Panc1 (cell line): Measurements from ENCODE around the gene SYP. TPM values are rescaled to one million over a fixed set of nuclear protein-coding genes. Genes with fewer than 3 reads are reported as not detected.

Source experiments
- ATAC-seq: fragments of 200-7000 bp; cut with Tn5 transposase; 2 replicates; pipeline ENCODE4 v1.9.1; 2020; ENCODE audit warnings: mild to moderate bottlenecking, moderate library complexity
- BruUV-seq: library from RNA; stranded (reverse); fragments of 400-500 nt; replicated peaks from 2 replicates; lab custom pipeline; 2021; lab: Mats Ljungman, UMichigan
- CTCF ChIA-PET: fragments of 300-600 bp; sonication (Branson Sonifier 250); formaldehyde crosslinking; loops from one replicate; lab custom pipeline; 2022; ENCODE audit warnings: antibody characterized with exemption; lab: Charles Lee
- POLR2A ChIA-PET: fragments of 300-600 bp; sonication (Branson Sonifier 250); formaldehyde crosslinking; loops from one replicate; lab custom pipeline; 2022; ENCODE audit warnings: antibody characterized with exemption; lab: Charles Lee
- DNase-seq: peaks from one replicate; pipeline ENCODE4 v3.0.0-alpha.2; 2010; ENCODE audit warnings: low read depth, low spot score
- H3K27ac ChIP-seq: 2 replicates; pipeline ENCODE4 v1.5.1; 2011; ENCODE audit warnings: mild to moderate bottlenecking, low read length, inconsistent platforms
- H3K27me3 ChIP-seq: fragments of 200-500 bp; sonication (Bioruptor generic); 2 replicates; pipeline ENCODE4 v1.6.0; 2014; ENCODE audit warnings: low read length, inconsistent platforms; ENCODE audit not compliant: control insufficient read depth, insufficient read depth
- H3K36me3 ChIP-seq: fragments of 200-500 bp; sonication (Bioruptor generic); 2 replicates; pipeline ENCODE4 v1.5.1; 2014; ENCODE audit warnings: inconsistent platforms, mild to moderate bottlenecking, low read length, moderate library complexity; ENCODE audit not compliant: control insufficient read depth, insufficient read depth
- H3K4me1 ChIP-seq: 2 replicates; pipeline ENCODE4 v1.5.1; 2011; ENCODE audit warnings: inconsistent platforms, mild to moderate bottlenecking, low read length, moderate library complexity; ENCODE audit not compliant: control insufficient read depth, insufficient read depth
- H3K4me3 ChIP-seq, 2 experiments: 2 replicates each; pipeline ENCODE4 v1.5.1; 2011 to 2012; ENCODE audit warnings: low read depth in 2 of 2, low read length in 2 of 2, mild to moderate bottlenecking in 2 of 2, inconsistent platforms in 1 of 2, moderate library complexity in 1 of 2
- H3K9me3 ChIP-seq: fragments of 200-500 bp; sonication (Bioruptor generic); 2 replicates; pipeline ENCODE4 v1.5.1; 2014; ENCODE audit warnings: low read depth, mild to moderate bottlenecking, inconsistent platforms, low read length, moderate library complexity; ENCODE audit not compliant: control insufficient read depth, insufficient read depth
- POLR2AphosphoS5 ChIP-seq: IDR thresholded peaks from 2 replicates; pipeline ENCODE4 v1.6.1; 2012; ENCODE audit warnings: mild to moderate bottlenecking, low read depth, low read length, moderate library complexity
- SIN3A ChIP-seq: IDR thresholded peaks from 2 replicates; pipeline ENCODE4 v1.6.1; 2012; ENCODE audit warnings: low read depth, mild to moderate bottlenecking, low read length, moderate library complexity, borderline replicate concordance; ENCODE audit not compliant: insufficient read depth
- TCF7L2 ChIP-seq: IDR thresholded peaks from 2 replicates; pipeline ENCODE4 v1.6.1; 2011; ENCODE audit warnings: mild to moderate bottlenecking, low read depth, low read length, inconsistent platforms
- in situ Hi-C: cut with HindIII; loops from 2 replicates; pipeline ENCODE4 v1.10.0; 2016; ENCODE audit warnings: low sequenced_read_pairs, low pct_unique_long_range_greater_than_20kb
- intact Hi-C: fragments of 100-400 bp; cut with micrococcal nuclease; formaldehyde crosslinking; loops from one replicate; pipeline ENCODE4 v1.10.0; 2022; ENCODE audit not compliant: unreplicated experiment
- total RNA-seq: library from RNA; stranded (reverse); gene quantifications from one replicate; pipeline ENCODE4 v1.2.1, GENCODE V29; 2021; ENCODE audit not compliant: unreplicated experiment
- TF ChIP-seq, protein P1 (sequence below): fragments of 450-650 bp; IDR thresholded peaks from 2 replicates; pipeline ENCODE4 v1.5.1; 2017; ENCODE audit warnings: mild to moderate bottlenecking
- TF ChIP-seq, protein P2 (sequence below), 2 experiments: IDR thresholded peaks; 2 replicates each; pipeline ENCODE4 v1.6.1; 2011 to 2012; ENCODE audit warnings: low read depth in 2 of 2, control low read depth in 1 of 2, low read length in 1 of 2, mild to moderate bottlenecking in 1 of 2, moderate library complexity in 1 of 2; ENCODE audit not compliant: insufficient read depth in 1 of 2

The SYP gene
- total RNA-seq, 1 experiment from 2014 or later = 12.4 TPM

- DNase-seq (no peak), ATAC-seq (no peak)
- Histone ChIP-seq H3K9me3 (no peaks in the 10 kb centered on the region), H3K27ac (no peak overlapping the region), H3K36me3 (peaks cover 2% of the 10 kb centered on the region; the same call in 1 of the 2 replicates), H3K4me3 (no peak overlapping the region), H3K27me3 (no peaks in the 10 kb centered on the region), H3K4me1 (peaks cover 22% of the 10 kb centered on the region)
- intact Hi-C loops = no loop called here
- ChIA-PET CTCF (no interaction called here), POLR2A (no interaction called here)
- no TSS peak for BruUV-seq
- in situ Hi-C loops = no loop called here
- TF ChIP-seq POLR2AphosphoS5 = no peak
- no peak for TF ChIP-seq SIN3A
- TF ChIP-seq, protein P1, sequence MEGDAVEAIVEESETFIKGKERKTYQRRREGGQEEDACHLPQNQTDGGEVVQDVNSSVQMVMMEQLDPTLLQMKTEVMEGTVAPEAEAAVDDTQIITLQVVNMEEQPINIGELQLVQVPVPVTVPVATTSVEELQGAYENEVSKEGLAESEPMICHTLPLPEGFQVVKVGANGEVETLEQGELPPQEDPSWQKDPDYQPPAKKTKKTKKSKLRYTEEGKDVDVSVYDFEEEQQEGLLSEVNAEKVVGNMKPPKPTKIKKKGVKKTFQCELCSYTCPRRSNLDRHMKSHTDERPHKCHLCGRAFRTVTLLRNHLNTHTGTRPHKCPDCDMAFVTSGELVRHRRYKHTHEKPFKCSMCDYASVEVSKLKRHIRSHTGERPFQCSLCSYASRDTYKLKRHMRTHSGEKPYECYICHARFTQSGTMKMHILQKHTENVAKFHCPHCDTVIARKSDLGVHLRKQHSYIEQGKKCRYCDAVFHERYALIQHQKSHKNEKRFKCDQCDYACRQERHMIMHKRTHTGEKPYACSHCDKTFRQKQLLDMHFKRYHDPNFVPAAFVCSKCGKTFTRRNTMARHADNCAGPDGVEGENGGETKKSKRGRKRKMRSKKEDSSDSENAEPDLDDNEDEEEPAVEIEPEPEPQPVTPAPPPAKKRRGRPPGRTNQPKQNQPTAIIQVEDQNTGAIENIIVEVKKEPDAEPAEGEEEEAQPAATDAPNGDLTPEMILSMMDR = no peak
- no peak for TF ChIP-seq TCF7L2
- TF ChIP-seq, protein P2, sequence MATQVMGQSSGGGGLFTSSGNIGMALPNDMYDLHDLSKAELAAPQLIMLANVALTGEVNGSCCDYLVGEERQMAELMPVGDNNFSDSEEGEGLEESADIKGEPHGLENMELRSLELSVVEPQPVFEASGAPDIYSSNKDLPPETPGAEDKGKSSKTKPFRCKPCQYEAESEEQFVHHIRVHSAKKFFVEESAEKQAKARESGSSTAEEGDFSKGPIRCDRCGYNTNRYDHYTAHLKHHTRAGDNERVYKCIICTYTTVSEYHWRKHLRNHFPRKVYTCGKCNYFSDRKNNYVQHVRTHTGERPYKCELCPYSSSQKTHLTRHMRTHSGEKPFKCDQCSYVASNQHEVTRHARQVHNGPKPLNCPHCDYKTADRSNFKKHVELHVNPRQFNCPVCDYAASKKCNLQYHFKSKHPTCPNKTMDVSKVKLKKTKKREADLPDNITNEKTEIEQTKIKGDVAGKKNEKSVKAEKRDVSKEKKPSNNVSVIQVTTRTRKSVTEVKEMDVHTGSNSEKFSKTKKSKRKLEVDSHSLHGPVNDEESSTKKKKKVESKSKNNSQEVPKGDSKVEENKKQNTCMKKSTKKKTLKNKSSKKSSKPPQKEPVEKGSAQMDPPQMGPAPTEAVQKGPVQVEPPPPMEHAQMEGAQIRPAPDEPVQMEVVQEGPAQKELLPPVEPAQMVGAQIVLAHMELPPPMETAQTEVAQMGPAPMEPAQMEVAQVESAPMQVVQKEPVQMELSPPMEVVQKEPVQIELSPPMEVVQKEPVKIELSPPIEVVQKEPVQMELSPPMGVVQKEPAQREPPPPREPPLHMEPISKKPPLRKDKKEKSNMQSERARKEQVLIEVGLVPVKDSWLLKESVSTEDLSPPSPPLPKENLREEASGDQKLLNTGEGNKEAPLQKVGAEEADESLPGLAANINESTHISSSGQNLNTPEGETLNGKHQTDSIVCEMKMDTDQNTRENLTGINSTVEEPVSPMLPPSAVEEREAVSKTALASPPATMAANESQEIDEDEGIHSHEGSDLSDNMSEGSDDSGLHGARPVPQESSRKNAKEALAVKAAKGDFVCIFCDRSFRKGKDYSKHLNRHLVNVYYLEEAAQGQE (IDR thresholded peaks at IDR 0.05; ENCODE audit: insufficient read depth in 1 of 2, low read depth in 2 of 2, low read length in 1 of 2) = no peak
Measured at GRCh38 chrX:49179358-49179757, 20.6 kb downstream of the SYP start.

DNA sequence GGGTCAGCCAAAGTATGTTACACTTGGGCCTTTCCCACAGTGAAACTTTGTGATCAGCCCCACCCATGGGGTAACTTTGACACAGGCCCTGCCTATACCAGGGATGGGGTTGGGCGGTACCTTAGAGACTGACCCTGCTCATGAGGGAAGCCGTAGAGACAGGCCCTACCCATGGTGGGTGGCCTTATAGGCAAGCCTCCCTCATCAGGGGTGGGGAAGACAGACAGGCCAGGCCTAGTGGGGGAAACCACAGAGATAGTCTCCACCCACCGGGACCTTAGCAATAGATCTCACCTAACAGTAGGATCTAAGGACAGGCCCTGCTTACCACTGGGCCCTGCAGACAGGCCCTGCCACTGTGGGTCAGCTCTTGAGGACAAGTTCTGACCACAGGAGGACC is 21.5 kb downstream of the SYP start:
- peaks cover 27% of the 10 kb centered on the region for H3K4me1 ChIP-seq
- POLR2A ChIA-PET = no interaction called here
- CTCF ChIA-PET = no interaction called here
- intact Hi-C loops = no loop called here
- no peaks in the 10 kb centered on the region for H3K27me3 ChIP-seq
- TF ChIP-seq, protein P2 (IDR thresholded peaks at IDR 0.05; ENCODE audit: insufficient read depth in 1 of 2, low read depth in 2 of 2, low read length in 1 of 2) = no peak
- TF ChIP-seq, protein P1 = no peak
- no peak for TF ChIP-seq POLR2AphosphoS5
- no peak for TF ChIP-seq TCF7L2
- ATAC-seq = no peak
- H3K4me3 ChIP-seq = no peak overlapping the region
- no peaks in the 10 kb centered on the region for H3K9me3 ChIP-seq
- in situ Hi-C loops = no loop called here
- DNase-seq = no peak
- H3K27ac ChIP-seq = no peak overlapping the region
- no TSS peak for BruUV-seq
- H3K36me3 ChIP-seq = peaks cover 4% of the 10 kb centered on the region; the same call in 1 of the 2 replicates
